Smooth muscle cell of the brain vasculature (primary cell): ENCODE results near the gene HDAC4.
"Not testable (repeated sequence)": the region's sequence is repeated elsewhere in the genome, so short reads cannot be mapped to it uniquely, and the experiment has no call there.

Experiments
- DNase-seq: peaks from one replicate; pipeline ENCODE4 v3.0.0-alpha.2; 2012; ENCODE audit warnings: low read depth, low spot score

Gene HDAC4

GRCh38 chr2:239092571-239093294, 308.1 kb downstream of the HDAC4 start:
- no peak for DNase-seq

GRCh38 chr2:239089884-239090283, 310.9 kb downstream of the HDAC4 start:
- no peak for DNase-seq

DNA sequence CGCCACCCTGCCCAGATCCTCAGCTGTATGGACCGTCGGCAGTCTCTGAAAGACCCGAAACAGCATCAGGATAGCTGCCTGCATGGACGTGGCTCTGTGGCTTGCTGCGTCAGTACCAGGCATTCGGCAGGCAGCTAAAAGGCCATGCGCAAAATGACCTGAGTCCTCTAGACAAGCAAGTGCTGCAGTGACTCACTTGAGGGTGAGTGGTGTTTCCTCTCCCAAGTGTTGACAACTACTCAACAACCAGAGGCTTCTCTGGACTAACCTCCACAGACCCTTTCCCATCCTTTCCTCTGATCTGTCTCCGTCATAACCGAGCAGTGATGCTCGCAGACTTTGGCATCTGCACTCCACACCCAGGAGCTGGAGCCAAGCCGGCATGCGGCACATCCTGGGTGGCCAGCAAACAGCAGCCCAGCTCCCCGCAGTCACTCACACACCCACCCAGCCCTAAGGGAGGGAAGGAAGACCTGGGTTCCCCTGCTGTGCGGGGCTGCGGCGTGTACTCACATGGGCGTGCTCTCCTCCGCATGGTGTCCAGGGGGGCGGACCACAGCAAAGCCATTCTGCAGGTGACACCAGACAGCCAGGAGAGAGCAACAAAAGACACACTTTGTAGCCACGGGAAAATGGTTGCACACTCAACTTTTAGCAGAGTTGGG, 313.6 kb downstream of the HDAC4 start:
- DNase-seq = no peak

DNA sequence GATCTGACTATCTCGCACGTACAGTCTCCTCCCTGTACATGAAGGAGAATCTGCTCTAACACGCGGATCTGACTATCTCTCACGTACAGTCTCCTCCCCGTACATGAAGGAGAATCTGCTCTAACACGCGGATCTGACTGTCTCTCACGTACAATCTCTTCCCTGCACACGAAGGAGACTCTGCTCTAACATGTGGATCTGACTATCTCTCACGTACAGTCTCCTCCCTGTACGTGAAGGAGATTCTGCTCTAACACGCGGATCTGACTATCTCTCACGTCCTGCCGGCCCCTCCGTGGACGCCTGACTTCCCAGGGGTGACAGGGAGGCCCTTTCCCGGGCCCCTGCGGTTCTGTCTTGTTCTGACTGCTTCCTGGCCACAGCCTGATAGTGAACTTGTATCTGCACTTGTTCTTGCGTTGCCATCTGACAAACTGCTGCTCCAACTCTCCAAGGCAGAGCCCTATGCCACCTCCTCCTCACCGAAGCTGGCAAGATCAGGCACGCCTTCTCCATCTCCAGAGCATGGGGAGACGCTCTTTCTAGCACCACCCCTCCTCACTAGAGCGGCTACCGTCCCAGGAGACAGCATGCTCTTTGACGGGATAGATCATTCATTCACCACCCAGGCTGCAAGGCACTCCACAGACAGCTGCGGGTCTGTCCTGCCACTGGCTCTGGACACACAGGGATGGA, 314.3 kb downstream of the HDAC4 start:
- DNase-seq = no peak

DNA sequence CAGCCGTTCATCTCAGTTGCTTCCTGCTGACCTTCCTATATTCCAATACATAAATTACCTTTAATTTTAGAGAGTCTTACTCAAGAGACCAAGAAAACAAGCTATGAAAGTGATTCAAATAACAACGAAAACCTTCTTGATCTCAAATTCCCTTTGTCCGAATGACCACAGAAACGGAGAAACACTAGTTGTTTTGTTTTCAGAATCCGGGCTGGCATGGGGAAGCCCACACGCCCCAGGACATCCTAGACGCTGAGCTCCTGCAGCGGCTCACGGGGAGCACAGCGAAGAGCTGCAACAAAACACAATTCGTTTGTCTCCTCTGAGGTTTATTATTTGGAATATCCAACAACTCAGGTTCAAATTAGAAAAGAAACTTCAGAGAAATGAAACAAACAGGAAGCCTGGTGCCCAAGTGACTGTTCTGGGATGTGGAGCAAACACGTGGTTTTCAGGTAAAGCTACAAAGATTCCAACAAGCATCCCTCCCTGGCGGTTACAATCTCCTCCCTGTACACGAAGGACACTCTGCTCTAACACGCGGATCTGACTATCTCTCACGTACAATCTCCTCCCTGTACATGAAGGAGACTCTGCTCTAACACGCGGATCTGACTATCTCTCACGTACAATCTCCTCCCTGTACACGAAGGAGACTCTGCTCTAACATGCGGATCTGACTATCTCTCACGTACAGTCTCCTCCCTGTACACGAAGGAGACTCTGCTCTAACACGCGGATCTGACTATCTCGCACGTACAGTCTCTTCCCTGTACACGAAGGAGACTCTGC, 315.4 kb downstream of the HDAC4 start:
- DNase-seq = no peak

DNA sequence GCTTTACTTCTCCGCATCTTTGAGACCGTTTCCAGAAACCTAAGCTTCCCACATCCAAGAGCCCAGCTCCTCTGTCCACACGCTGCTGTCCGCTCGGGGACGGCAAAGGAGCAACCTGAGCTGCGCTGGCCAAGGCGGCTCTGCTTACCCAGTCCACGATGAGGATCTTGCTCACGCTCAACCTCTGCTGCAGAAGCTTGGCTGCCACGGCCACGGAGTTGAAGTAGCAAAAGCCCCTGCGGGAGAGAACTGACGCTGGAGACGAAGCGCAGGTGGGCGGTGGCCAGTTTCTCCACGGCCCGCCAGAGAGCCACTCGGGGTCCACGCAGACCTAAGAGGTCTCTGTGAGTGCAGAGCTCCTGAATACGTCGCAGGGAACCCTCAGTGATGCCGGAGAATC, 316.8 kb downstream of the HDAC4 start:
- no peak for DNase-seq

DNA sequence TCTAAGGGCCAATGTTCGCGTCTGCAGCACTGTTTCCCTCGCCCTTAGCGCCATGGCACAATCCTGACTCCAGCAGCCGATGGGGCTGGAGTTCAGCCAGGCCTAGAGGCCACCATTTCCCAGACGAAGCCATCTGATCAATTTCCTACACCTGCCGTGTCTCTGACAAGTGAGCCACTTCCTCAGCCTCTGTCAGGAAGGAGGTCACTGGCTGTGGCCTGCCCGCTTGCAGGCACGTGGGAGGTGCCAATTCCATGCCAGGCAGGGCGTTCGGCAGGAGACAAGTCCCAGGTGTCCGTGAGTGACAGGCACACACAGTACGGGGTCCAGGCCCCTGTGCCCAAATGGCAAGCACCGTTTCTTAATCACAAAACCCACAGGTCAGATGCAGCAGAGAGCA, 318.4 kb downstream of the HDAC4 start:
- no peak for DNase-seq

GRCh38 chr2:239081622-239082021, 319.2 kb downstream of the HDAC4 start:
- DNase-seq = no peak

DNA sequence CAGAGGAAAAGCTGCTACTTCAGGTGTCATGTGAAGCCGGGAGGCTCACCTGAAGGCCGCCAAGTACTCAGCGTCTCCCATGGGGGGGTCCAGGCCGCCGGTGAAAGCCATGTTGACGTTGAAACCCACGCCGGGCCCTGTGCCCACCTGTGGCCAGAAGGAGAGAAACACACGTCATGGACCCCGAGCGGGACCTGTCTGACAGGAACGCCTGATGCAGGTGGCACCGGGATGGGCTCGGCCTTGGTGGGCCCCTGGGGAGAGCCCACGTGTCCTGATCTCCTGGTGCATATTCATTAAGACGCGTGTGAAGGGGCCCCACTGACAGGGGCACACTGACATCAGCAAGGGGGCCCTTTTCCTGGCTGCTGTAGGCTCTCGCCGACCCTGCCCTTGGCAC, 319.8 kb downstream of the HDAC4 start:
- DNase-seq = no peak

DNA sequence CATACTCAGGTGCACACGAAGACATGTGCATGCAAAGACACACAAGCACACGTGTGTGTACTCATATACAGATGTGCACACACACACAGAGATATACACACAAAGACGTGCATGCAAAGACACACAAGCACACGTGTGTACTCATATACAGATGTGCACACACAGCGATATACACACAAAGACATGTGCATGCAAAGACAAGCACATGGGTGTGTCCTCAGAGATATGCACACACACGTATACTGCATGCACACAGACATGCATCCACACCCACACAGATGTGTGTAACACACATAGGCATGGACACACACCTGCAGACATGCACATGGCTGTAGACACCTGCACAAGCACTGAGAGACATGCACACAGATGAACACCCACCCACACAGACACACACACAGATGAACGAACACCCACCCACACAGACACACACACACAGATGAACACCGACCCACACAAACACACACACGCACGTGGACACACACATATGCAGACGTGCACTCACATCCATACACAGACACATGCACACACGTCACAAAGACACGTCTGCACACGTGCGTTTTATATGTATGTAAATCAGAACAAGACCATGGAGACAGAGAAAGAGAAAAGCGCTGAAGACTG, 321.0 kb downstream of the HDAC4 start:
- DNase-seq = no peak

DNA sequence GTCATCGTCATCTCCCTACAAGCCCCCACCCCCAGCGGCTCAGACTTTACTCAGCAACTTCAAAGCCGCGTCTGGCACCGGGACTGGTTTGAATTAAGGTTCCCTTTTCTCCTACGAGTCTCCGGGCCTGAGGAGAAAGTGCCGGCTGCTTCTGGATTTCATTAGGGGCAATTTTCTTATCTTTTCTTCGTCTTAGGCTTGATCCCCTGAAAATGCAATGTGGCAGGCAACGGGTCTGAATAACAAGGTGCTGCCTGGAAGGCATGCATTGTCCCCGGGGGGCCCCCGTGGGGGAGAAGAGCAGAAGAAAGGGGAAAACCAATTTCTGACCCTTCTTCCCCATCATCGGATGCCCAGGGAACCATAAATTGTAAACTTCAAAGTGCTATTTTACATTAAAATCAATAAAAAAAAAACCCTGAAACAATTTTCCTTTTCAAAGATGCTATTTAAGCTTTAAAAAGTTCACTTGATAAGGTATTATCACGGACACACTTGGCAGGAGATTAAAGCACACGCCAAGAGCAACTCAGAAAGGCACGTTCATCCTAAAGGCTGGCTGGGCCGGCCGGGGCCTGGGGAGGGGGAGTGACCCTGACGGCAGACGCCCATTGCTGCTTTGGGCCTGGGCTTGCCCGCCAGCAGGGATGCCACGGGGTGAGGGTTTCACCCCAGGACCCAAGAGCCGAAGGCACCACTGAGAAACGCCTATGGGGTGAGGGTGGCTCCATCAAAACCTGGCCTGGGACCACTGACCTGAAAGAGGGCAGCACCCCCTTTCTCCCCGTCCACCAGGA, 322.5 kb downstream of the HDAC4 start:
- no peak for DNase-seq

- no peak for DNase-seq
Measured at GRCh38 chr2:239077260-239077659, 323.6 kb downstream of the HDAC4 start.

DNA sequence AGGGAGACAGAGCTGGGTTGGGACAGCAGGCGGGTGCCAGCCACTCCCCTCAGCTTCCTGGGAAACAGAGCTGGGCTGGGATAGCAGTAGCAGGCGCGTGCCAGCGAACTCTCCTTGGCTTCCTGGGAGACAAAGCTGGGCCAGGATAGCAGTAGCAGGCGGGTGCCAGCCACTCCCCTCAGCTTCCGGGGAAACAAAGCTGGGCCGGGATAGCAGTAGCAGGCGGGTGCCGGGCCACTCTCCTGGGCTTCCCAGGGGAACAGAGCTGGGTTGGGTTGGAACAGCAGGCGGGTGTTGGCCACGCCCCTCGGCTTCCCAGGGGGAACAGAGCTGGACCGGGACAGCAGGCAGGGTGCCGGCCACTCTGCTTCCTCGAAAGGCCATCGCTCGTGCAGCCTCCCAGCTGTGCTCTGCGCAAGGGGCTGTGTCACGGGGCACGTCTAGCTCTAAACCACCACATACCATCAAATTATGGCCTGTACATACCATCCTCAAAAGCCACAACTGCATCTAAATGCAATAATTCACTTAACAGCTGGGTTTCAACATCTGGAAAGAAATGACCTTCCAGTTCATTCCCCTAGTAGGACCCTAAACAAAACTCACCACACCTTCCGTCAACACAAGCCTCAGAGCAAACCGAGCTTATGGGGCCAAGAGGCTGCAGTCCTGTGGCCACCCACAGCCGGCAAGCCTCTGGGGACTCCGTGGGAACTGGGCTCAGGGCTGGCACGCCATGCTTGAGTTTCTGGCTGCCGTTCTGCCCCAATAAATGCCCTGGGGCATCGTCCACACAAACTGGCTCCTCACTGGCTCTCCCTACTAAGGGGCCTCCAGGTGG, 324.7 kb downstream of the HDAC4 start:
- DNase-seq = no peak

GRCh38 chr2:239073745-239074530, 326.9 kb downstream of the HDAC4 start:
- no peak for DNase-seq

GRCh38 chr2:239073270-239073669, 327.6 kb downstream of the HDAC4 start:
- no peak for DNase-seq

DNA sequence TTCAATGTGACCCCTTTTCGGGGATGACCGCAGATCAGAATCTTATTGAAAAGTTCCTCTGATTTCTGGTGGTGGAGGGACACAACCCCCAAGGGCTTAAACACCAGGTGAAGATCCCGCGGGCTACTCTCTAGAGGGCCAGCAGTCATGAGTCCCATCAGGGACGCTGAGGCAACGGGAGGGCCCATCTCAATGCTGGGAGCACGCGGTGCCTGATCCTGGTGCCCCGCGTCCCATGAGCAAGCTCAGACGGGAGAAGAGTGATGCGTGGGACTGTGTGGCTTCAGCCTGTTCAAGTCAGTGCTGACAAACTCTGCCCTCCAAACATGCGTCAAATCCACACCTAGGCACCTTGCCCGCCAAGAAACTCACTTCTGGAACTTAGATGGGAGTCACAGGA, 328.0 kb downstream of the HDAC4 start:
- no peak for DNase-seq

DNA sequence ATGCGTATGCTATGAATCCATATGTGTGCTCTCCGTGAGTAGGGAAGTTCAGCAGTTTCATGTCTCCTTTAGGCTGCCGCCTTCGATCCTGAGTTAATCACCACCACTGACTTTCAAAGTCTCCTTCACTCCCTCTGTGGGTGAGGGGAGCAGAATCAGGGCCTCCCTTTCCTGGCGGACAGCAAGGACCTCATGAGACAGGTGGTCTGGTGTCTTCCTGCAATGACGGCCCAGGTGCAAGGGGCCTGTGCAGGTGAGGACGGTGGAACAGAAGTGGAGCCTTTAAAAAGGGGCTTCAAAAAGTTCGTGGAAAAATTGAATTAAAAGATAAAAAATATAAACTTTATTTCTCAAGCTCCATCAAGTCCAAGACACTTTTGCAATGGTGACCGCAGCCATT, 330.4 kb downstream of the HDAC4 start:
- DNase-seq = no peak

- not testable (repeated sequence) for DNase-seq
Measured at GRCh38 chr2:239069362-239070333, 331.2 kb downstream of the HDAC4 start.
